SK-N-SH (cell line): ENCODE measurements around the gene MATN4. TPM values are rescaled to one million over a fixed set of nuclear protein-coding genes. Genes with fewer than 3 reads are reported as not detected.
A peak's percentile ranks its signal among the peaks of the same experiment; 100 is the strongest.

ENCODE experiments used
- CTCF ChIA-PET: fragments of 300-600, 350-600 bp; formaldehyde crosslinking; extraction: SDS; loops from one replicate; lab custom pipeline; 2021; lab: Yijun Ruan, JAX
- POLR2A ChIA-PET: fragments of 350-600 bp; sonication (Branson Sonifier 250); formaldehyde crosslinking; extraction: SDS; loops from one replicate; lab custom pipeline; 2020; ENCODE audit warnings: antibody characterized with exemption, inconsistent platforms; lab: Yijun Ruan, JAX
- DNase-seq: peaks from one replicate; pipeline ENCODE4 v3.0.0; 2012
- H2AFZ ChIP-seq: fragments of 200-600 bp; sonication (generic); 2 replicates; pipeline ENCODE4 v1.8.1; 2016; ENCODE audit warnings: antibody characterized with exemption, mild to moderate bottlenecking, low read depth
- H3F3A ChIP-seq: fragments of 200-600 bp; sonication (generic); replicated peaks from 2 replicates; pipeline ENCODE3; 2016; ENCODE audit warnings: antibody characterized with exemption, mild to moderate bottlenecking; ENCODE audit not compliant: insufficient read depth
- H3K27ac ChIP-seq, 2 experiments: fragments of 200-500 bp in 1 of 2; fragments of 200-600 bp in 1 of 2; sonication (Bioruptor generic) in 1 of 2; sonication (generic), shearing (Covaris generic) in 1 of 2; 2 replicates each; pipeline versions ENCODE4 v1.5.1 to v1.6.1; 2014 to 2016; ENCODE audit warnings: low read depth in 2 of 2, inconsistent platforms in 1 of 2, low read length in 1 of 2, mild to moderate bottlenecking in 1 of 2, mixed read lengths in 1 of 2
- H3K27me3 ChIP-seq: fragments of 200-600 bp; sonication (generic), shearing (Covaris generic); 2 replicates; pipeline ENCODE4 v1.6.1; 2016; ENCODE audit warnings: mixed run types; ENCODE audit not compliant: insufficient read depth
- H3K36me3 ChIP-seq, 2 experiments: fragments of 200-500 bp in 1 of 2; fragments of 200-600 bp in 1 of 2; sonication (Bioruptor generic) in 1 of 2; sonication (generic) in 1 of 2; replicated peaks in 1 of 2; 2 replicates each; pipeline versions ENCODE3 to v1.5.1; 2014 to 2016; ENCODE audit warnings: low read length in 1 of 2, mild to moderate bottlenecking in 1 of 2; ENCODE audit not compliant: insufficient read depth in 2 of 2, control insufficient read depth in 1 of 2
- H3K4me1 ChIP-seq, 2 experiments: fragments of 200-500 bp in 1 of 2; fragments of 200-600 bp in 1 of 2; sonication (Bioruptor generic) in 1 of 2; sonication (generic), shearing (Covaris generic) in 1 of 2; 2 replicates each; pipeline versions ENCODE4 v1.5.1 to v1.6.1; 2014 to 2016; ENCODE audit warnings: low read depth in 1 of 2, low read length in 1 of 2, mixed run types in 1 of 2; ENCODE audit not compliant: insufficient read depth in 2 of 2, control insufficient read depth in 1 of 2
- H3K4me2 ChIP-seq: fragments of 200-600 bp; sonication (generic), shearing (Covaris generic); 2 replicates; pipeline ENCODE4 v1.6.1; 2017; ENCODE audit warnings: mixed run types
- H3K4me3 ChIP-seq, 2 experiments: fragments of 200-500 bp in 1 of 2; fragments of 200-600 bp in 1 of 2; sonication (Bioruptor generic) in 1 of 2; sonication (generic), shearing (Covaris generic) in 1 of 2; 2 replicates each; pipeline versions ENCODE4 v1.5.1 to v1.8.1; 2014 to 2016; ENCODE audit warnings: low read depth in 2 of 2, inconsistent platforms in 1 of 2, low read length in 1 of 2, mild to moderate bottlenecking in 1 of 2, mixed read lengths in 1 of 2, moderate library complexity in 1 of 2
- H3K79me2 ChIP-seq: fragments of 200-600 bp; sonication (generic); 2 replicates; pipeline ENCODE4 v1.8.1; 2017; ENCODE audit warnings: mild to moderate bottlenecking; ENCODE audit not compliant: insufficient read depth
- H3K9ac ChIP-seq: fragments of 200-600 bp; sonication (generic); 2 replicates; pipeline ENCODE4 v1.6.1; 2017; ENCODE audit warnings: mixed run types
- H3K9me2 ChIP-seq: fragments of 200-600 bp; sonication (generic); 2 replicates; pipeline ENCODE4 v1.6.1; 2017; ENCODE audit warnings: mixed run types
- H3K9me3 ChIP-seq: fragments of 200-600 bp; sonication (generic); 2 replicates; pipeline ENCODE4 v1.6.1; 2017; ENCODE audit warnings: mixed run types, mild to moderate bottlenecking, moderate library complexity
- H4K20me1 ChIP-seq: fragments of 200-600 bp; sonication (generic); 2 replicates; pipeline ENCODE4 v1.6.1; 2017; ENCODE audit warnings: mild to moderate bottlenecking, mixed run types; ENCODE audit not compliant: insufficient read depth
- CHD2 ChIP-seq: fragments of 150-350 bp; IDR thresholded peaks from 2 replicates; pipeline ENCODE4 v1.6.1; 2018; ENCODE audit warnings: low read length; ENCODE audit not compliant: partially characterized antibody
- ELF1 ChIP-seq: IDR thresholded peaks from 2 replicates; pipeline ENCODE4 v1.4.0; 2012
- EP300 ChIP-seq, 2 experiments: IDR thresholded peaks; 2 replicates each; pipeline versions ENCODE4 v1.4.0 to v1.6.1; 2012; ENCODE audit warnings: borderline replicate concordance in 1 of 2, low read depth in 1 of 2, low read length in 1 of 2
- FOSL2 ChIP-seq: IDR thresholded peaks from 2 replicates; pipeline ENCODE4 v1.4.0; 2012; ENCODE audit warnings: low read depth, mild to moderate bottlenecking, moderate library complexity, borderline replicate concordance
- GATA2 ChIP-seq: sonication (generic); formaldehyde crosslinking; IDR thresholded peaks from 2 replicates; pipeline ENCODE4 v1.5.0; 2020; ENCODE audit warnings: mild to moderate bottlenecking, missing genetic modification reagents
- NFIC ChIP-seq: IDR thresholded peaks from 2 replicates; pipeline ENCODE4 v1.4.0; 2012; ENCODE audit warnings: borderline replicate concordance
- NRF1 ChIP-seq: IDR thresholded peaks from 2 replicates; pipeline ENCODE4 v1.6.1; 2012; ENCODE audit warnings: low read depth, mild to moderate bottlenecking, low read length
- POLR2AphosphoS5 ChIP-seq: IDR thresholded peaks from 2 replicates; pipeline ENCODE4 v1.6.1; 2012; ENCODE audit warnings: low read depth, low read length
- WGBS: methylation state at CpG from one replicate; pipeline ENCODE4 v1.1.6; 2017; ENCODE audit warnings: low lambda C conversion rate; 5-methylcytosine and 5-hydroxymethylcytosine counted together
- polyA plus RNA-seq, 3 experiments: library from polyadenylated mRNA; depleted of rRNA; stranded (reverse); fragments of >200 nt; gene quantifications; 2 replicates each; pipeline ENCODE4 v1.2.3, GENCODE V29; 2012
- TF ChIP-seq, protein P1 (sequence below): fragments of 200-600 bp; sonication (generic); IDR thresholded peaks from 2 replicates; pipeline ENCODE4 v1.6.1; 2017; ENCODE audit warnings: antibody characterized with exemption, mild to moderate bottlenecking, moderate library complexity
- TF ChIP-seq, protein P2 (sequence below): IDR thresholded peaks from 2 replicates; pipeline ENCODE4 v1.6.1; 2012; ENCODE audit warnings: mild to moderate bottlenecking, low read depth, low read length, moderate library complexity
- TF ChIP-seq, protein P3 (sequence below): fragments of 150-350 bp; IDR thresholded peaks from 2 replicates; pipeline ENCODE4 v1.6.1; 2016; ENCODE audit warnings: mild to moderate bottlenecking, low read depth, low read length
- TF ChIP-seq, protein P4 (sequence below): fragments of 150-350 bp; IDR thresholded peaks from 2 replicates; pipeline ENCODE4 v1.6.1; 2017; ENCODE audit warnings: antibody characterized with exemption, low read length, low read depth, borderline replicate concordance
- TF ChIP-seq, protein P5 (sequence below): IDR thresholded peaks from 2 replicates; pipeline ENCODE4; 2012

The MATN4 gene
- polyA plus RNA-seq, 1 of the 3 experiments (the other 2 are of a cell fraction), result 0.16 TPM

DNA sequence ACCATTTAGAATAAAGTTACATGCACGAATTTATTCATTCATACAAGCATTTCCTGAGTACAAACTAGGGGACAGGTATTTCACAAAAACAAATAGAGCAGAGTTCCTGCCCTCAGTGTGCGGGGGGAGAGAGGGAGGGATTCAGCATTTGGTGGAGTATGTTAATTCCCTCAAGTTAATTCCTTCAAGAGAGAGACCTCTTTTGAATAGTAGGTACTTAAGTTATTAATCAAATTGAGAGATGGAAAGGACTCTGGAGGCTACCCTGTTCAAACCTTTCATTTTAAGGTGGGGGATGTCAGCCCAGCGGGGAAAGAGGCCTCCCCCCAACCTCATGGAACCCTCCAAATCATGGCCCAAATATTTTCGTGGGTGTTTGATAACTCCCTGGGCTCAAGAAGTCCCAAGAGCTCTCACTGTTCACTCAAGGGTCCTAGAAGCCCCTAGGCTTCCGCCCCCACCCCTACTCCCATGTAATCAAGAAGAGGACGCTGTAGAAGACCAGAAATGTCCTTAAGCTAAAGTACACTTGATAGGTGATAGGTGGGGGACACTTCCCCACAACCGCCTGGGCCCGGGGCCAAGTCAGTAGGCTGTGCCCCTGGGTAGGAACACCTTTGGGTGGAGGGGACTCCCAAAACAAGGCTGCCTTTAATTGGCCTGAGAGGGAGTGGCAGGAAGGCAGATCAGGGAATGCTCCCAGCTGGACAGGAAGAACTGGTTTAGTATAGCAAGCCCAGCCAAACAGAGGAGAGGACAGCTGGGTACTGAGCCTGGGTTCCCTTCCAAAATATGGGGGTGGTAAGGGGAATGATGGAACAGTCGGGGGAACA, 37.2 kb upstream of the MATN4 start:
- TF ChIP-seq NRF1, result no peak
- no peak for TF ChIP-seq GATA2 (CRISPR knock-in tag)
- peaks cover 8% of the 10 kb centered on the region; the same call in 1 of the 2 replicates for H4K20me1 ChIP-seq
- peaks cover 16% of the 10 kb centered on the region for H3F3A ChIP-seq
- WGBS, result 84% methylated on average over 9 of the region's 9 CpGs
- no peaks in the 10 kb centered on the region for H3K27me3 ChIP-seq
- peaks cover 63 to 67% of the 10 kb centered on the region in 2 experiments for H3K4me1 ChIP-seq
- ChIA-PET CTCF (interaction anchor here (0.9 to 3.4 kb wide), 5 partner anchors 17 to 105 kb away, joined by 3 to 22 read pairs (median 4); partner anchors contain the start of gene SYS1), POLR2A (no interaction called here)
- peak overlapping the region; percentile 11 to 90; a peak in 2 of 4 replicates for H3K27ac ChIP-seq
- H3K79me2 ChIP-seq, result peaks cover 77% of the 10 kb centered on the region
- H3K36me3 ChIP-seq, result peaks cover 4 to 7% of the 10 kb centered on the region in 2 experiments
- peak overlapping the region; percentile 96 for H3K4me2 ChIP-seq
- H3K4me3 ChIP-seq, result peak overlapping the region; percentile 72 to 87; a peak in 2 of 4 replicates
- H3K9me2 ChIP-seq, result no peaks in the 10 kb centered on the region
- DNase-seq, result no peak
- no peaks in the 10 kb centered on the region for H3K9me3 ChIP-seq
- H2AFZ ChIP-seq, result no peak overlapping the region
- peak overlapping the region; percentile 96; the same call in 1 of the 2 replicates for H3K9ac ChIP-seq

DNA sequence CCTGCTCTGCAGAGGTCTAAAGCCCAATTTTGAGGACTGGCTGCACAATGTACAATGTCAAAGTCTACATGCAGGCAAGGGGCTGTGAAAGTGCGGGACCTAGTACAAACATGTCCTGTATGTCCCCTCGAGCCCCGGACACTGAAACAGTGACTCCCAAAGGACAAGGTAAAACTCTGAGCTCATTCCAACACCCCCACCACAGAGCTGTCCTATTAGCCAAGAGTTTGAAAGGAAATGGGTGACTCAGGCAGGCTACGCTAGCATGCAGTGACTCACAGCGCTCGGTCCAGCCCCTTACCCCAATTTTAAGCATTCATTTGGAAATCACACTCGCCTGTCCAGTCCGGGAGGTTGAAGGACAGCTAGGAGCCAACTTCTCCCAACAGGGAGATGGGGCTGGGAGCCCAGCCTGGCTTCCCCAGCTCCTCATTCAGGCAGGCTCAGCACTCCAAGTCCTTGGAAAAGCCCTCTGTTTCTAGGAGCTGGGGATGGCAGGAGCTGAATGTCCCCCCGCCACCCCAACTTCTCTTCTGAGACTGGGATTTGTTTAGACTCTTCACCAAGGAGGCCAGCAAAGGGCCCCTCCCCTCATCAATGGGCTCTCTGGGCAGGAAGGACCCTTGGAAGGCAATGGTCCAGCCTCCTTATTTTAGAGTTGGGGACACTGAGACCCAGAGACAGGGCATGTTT, 36.2 kb upstream of the MATN4 start:
- peak overlapping the region; percentile 61; the same call in 1 of the 2 replicates for H3K9ac ChIP-seq
- H3F3A ChIP-seq, result peaks cover 13% of the 10 kb centered on the region
- H3K4me2 ChIP-seq, result peak overlapping the region; percentile 96
- H3K4me3 ChIP-seq, result peak overlapping the region; percentile 10 to 87; a peak in 2 of 4 replicates
- peaks cover 8% of the 10 kb centered on the region; the same call in 1 of the 2 replicates for H4K20me1 ChIP-seq
- H3K9me3 ChIP-seq, result no peaks in the 10 kb centered on the region
- H3K9me2 ChIP-seq, result no peaks in the 10 kb centered on the region
- ChIA-PET POLR2A (interaction anchor here (0.9 kb wide), 1 partner anchor 19 kb away, joined by 4 read pairs; the partner anchor contains the start of gene SYS1), CTCF (interaction anchor here (1.2 to 4.3 kb wide), 3 partner anchors 20 to 25 kb away, joined by 4 to 31 read pairs (median 11); partner anchors contain the start of gene SYS1)
- no peaks in the 10 kb centered on the region for H3K27me3 ChIP-seq
- peaks cover 63 to 69% of the 10 kb centered on the region in 2 experiments for H3K4me1 ChIP-seq
- peaks cover 87% of the 10 kb centered on the region for H3K79me2 ChIP-seq
- peaks cover 4 to 7% of the 10 kb centered on the region in 2 experiments for H3K36me3 ChIP-seq
- no peak overlapping the region for H2AFZ ChIP-seq
- H3K27ac ChIP-seq, result peak overlapping the region; percentile 68 to 90
- 15% methylated on average over 7 of the region's 9 CpGs for WGBS
- DNase-seq, result no peak
- TF ChIP-seq FOSL2 (peak; percentile 97), EP300 (IDR thresholded peaks at IDR 0.05; ENCODE audit: borderline replicate concordance in 1 of 2, low read depth in 1 of 2, low read length in 1 of 2) (peak in 1 of 2 experiments; percentile 68; a peak in 1 of 4 replicates), ELF1 (no peak), NFIC (peak; percentile 68), CHD2 (no peak), POLR2AphosphoS5 (no peak)
- TF ChIP-seq, protein P1, sequence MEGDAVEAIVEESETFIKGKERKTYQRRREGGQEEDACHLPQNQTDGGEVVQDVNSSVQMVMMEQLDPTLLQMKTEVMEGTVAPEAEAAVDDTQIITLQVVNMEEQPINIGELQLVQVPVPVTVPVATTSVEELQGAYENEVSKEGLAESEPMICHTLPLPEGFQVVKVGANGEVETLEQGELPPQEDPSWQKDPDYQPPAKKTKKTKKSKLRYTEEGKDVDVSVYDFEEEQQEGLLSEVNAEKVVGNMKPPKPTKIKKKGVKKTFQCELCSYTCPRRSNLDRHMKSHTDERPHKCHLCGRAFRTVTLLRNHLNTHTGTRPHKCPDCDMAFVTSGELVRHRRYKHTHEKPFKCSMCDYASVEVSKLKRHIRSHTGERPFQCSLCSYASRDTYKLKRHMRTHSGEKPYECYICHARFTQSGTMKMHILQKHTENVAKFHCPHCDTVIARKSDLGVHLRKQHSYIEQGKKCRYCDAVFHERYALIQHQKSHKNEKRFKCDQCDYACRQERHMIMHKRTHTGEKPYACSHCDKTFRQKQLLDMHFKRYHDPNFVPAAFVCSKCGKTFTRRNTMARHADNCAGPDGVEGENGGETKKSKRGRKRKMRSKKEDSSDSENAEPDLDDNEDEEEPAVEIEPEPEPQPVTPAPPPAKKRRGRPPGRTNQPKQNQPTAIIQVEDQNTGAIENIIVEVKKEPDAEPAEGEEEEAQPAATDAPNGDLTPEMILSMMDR, result no peak
- TF ChIP-seq, protein P2, sequence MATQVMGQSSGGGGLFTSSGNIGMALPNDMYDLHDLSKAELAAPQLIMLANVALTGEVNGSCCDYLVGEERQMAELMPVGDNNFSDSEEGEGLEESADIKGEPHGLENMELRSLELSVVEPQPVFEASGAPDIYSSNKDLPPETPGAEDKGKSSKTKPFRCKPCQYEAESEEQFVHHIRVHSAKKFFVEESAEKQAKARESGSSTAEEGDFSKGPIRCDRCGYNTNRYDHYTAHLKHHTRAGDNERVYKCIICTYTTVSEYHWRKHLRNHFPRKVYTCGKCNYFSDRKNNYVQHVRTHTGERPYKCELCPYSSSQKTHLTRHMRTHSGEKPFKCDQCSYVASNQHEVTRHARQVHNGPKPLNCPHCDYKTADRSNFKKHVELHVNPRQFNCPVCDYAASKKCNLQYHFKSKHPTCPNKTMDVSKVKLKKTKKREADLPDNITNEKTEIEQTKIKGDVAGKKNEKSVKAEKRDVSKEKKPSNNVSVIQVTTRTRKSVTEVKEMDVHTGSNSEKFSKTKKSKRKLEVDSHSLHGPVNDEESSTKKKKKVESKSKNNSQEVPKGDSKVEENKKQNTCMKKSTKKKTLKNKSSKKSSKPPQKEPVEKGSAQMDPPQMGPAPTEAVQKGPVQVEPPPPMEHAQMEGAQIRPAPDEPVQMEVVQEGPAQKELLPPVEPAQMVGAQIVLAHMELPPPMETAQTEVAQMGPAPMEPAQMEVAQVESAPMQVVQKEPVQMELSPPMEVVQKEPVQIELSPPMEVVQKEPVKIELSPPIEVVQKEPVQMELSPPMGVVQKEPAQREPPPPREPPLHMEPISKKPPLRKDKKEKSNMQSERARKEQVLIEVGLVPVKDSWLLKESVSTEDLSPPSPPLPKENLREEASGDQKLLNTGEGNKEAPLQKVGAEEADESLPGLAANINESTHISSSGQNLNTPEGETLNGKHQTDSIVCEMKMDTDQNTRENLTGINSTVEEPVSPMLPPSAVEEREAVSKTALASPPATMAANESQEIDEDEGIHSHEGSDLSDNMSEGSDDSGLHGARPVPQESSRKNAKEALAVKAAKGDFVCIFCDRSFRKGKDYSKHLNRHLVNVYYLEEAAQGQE, result no peak
- TF ChIP-seq, protein P3, sequence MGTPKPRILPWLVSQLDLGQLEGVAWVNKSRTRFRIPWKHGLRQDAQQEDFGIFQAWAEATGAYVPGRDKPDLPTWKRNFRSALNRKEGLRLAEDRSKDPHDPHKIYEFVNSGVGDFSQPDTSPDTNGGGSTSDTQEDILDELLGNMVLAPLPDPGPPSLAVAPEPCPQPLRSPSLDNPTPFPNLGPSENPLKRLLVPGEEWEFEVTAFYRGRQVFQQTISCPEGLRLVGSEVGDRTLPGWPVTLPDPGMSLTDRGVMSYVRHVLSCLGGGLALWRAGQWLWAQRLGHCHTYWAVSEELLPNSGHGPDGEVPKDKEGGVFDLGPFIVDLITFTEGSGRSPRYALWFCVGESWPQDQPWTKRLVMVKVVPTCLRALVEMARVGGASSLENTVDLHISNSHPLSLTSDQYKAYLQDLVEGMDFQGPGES, result no peak
- TF ChIP-seq, protein P4, sequence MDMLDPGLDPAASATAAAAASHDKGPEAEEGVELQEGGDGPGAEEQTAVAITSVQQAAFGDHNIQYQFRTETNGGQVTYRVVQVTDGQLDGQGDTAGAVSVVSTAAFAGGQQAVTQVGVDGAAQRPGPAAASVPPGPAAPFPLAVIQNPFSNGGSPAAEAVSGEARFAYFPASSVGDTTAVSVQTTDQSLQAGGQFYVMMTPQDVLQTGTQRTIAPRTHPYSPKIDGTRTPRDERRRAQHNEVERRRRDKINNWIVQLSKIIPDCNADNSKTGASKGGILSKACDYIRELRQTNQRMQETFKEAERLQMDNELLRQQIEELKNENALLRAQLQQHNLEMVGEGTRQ, result no peak
- TF ChIP-seq, protein P5, sequence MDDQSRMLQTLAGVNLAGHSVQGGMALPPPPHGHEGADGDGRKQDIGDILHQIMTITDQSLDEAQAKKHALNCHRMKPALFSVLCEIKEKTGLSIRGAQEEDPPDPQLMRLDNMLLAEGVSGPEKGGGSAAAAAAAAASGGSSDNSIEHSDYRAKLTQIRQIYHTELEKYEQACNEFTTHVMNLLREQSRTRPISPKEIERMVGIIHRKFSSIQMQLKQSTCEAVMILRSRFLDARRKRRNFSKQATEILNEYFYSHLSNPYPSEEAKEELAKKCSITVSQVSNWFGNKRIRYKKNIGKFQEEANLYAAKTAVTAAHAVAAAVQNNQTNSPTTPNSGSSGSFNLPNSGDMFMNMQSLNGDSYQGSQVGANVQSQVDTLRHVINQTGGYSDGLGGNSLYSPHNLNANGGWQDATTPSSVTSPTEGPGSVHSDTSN, result peak; percentile 62
